HuH-7.5 (cell line): ENCODE measurements around the gene PDE4DIP.
"Not testable (repeated sequence)": the region's sequence is repeated elsewhere in the genome, so short reads cannot be mapped to it uniquely, and the experiment has no call there.

ENCODE experiments used
- DNase-seq: peaks from one replicate; pipeline ENCODE4 v3.0.0; 2011; ENCODE audit warnings: low spot score

The PDE4DIP gene

DNA sequence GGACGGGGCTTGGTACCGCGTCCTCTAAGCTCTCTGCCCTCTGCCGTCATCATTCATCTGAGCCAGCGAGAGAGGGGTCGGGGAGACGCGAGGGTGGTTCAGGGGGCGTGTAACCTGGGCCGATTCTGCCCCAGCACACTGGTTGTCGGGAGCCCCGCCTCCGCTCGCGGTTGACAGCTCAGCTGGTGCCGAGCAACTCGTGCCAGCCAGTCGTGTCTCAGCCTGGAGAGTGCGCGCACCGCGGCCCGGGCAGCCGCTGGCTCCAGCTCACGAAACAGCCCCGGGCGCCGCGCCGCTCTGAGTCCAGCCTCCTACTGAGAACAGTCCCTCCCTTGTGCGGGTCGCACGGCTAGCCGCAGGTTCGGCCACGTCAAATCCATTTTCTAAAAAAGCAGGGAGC is at the start of gene PDE4DIP:
Gene PDE4DIP (plus strand): TSS at position 209 of the 400 bp plus-strand sequence. CDS start 347 bp downstream, outside the sequence.
- not testable (repeated sequence) for DNase-seq

DNA sequence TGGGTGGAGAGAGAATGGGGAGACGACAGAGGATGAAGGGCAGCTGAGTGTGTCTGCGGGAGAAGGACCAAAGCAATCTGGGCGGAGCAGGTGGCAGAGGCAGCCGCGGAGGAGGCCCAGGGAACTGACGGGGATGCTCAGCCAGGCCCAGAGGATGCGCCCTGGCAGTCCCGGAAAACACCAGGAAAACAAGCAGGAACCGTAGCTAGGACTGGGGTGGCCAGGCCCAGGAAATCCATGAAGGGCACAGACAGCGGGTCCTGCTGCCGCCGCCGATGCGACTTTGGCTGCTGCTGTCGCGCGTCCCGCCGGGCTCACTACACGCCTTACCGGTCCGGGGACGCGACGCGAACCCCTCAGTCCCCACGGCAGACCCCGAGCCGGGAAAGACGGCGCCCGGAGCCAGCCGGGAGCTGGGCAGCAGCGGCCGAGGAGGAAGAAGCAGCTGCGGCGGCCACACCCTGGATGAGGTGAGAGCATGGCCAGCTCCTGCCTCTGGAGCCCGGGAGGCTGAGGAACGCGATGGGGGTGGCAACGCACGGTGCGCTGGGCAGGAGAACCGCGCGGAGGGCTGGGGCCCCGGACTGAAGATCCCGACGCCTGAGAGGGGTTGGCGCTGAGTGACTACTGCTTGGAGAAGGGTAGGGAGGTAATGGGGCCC is 35.8 kb upstream of the PDE4DIP start:
- not testable (repeated sequence) for DNase-seq

DNA sequence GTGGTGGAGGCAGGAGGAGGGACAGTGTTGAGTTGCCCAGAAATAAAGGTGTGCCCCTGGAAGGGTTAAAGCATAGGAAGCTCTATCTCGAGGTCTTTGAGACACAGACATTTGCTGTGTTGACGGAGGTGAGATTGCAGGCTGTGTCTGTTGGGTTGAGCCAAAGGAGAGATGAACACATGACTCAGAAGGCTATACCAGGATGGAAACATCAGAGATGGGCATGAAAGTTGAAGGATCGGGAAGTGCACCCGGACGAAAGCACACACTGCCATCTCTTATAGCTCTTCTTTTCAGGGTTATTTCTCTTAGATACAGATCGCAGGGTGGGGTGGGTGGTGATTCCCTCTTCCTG is 35.3 kb upstream of the PDE4DIP start:
- DNase-seq, result not testable (repeated sequence)

DNA sequence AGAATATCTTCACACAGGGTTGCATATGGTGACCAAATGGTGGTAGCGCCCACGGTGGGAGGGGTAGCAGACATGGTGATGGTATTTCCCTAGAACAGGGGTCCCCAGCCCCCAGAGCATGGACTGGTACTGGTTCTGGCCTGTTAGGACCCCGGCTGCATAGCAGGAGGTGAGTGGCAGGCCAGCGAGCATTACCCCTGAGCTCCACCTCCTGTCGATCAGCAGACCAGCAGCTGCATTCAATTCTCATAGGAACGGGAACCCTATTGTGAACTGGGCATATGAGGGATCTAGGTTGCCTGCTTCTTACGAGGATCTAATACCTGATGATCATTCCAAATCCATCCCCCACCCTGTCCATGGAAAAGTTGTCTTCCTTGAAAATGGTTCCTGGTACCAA is 22.0 kb upstream of the PDE4DIP start:
- not testable (repeated sequence) for DNase-seq

DNA sequence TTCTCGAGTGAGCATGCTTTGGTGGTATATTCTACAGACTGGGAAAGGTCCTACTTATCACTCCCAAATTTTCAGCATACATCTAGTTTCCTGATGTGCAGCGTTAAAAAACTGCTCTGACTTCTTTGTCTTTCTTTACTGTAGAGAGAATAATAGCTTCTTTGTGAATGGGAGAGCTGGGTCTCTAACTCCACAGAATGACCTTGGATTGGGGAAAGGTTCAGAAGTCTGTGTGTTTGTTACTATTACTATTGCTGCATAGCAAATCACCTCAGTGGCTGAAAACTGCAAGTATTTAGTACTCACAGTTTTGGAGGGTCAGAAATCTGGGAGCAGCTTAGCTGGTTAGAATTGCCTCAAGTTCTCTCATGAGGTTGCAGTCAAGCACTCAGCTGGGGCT is 20.4 kb upstream of the PDE4DIP start:
- not testable (repeated sequence) for DNase-seq

DNA sequence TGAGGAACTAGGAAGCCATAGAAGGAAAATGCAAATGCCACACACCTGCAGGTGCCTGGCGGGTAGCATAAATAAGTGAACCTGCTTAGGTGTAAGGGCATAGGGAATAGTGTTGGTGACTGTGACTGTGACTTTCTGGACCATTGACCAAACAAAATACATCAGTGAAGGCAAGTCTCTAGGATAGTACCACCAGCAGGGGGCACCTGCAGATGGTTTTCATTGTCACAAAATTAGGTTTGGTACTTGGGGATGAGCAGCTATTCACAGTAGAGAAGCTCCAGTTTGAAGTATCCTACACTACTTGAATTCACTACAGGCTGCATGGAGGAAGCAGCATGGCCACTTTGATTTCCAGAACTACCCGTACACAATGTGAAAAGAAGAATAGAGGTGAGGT is 19.2 kb upstream of the PDE4DIP start:
- not testable (repeated sequence) for DNase-seq

DNA sequence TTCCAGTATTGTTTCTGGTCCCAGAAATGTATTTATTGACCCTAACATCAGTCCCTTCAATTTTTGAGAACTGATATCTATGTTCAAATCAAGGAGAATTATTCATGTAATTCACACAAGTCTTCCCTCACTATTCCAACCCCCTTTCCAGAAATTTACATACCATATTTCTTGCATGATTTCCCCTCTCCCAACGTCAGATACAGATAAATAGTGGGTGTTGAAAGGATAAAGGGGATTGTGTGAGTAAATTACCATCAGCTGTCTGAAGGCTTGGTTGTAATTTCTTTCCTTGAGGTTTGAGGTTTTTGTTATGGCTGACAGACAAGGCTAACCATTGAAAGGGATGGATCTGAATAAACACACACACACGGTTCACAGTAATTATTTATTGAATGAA is 15.7 kb upstream of the PDE4DIP start:
- not testable (repeated sequence) for DNase-seq

DNA sequence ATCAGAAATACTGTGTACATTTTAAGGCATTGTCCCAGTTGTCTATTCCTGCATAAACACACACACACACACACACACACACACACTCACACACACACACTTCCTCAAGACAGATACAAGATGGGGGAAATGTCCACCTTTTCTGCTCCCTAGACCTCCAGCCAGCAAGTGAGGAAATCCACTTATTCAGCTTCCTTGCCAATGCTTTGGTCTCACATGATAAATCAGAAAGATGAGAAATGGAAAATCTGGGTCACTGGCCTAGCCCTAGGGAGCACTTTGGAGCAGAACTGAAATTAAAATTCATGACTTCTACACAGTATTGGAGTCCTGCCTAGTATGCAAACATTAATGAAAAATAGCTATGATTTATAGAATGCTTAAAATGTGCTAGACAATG is 15.3 kb upstream of the PDE4DIP start:
- DNase-seq, result not testable (repeated sequence)

DNA sequence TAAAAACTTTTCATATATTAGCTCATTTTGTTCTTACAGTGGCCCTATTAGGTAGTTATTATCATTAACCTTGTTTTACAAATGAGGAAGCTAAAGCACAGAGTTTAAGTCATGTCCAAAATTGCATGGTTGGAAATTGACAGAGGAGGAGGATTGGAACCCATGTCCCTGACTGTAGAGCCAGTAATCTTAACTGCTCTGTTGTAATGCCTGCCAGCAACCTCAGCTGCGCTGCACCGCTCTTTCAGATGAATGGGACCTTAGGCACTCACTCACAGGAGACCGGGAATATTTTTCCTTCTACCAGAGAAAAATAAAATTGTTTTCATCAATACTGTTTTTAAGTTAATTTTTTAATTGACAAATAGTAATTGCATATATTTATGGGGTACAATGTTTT is 14.9 kb upstream of the PDE4DIP start:
- not testable (repeated sequence) for DNase-seq

DNA sequence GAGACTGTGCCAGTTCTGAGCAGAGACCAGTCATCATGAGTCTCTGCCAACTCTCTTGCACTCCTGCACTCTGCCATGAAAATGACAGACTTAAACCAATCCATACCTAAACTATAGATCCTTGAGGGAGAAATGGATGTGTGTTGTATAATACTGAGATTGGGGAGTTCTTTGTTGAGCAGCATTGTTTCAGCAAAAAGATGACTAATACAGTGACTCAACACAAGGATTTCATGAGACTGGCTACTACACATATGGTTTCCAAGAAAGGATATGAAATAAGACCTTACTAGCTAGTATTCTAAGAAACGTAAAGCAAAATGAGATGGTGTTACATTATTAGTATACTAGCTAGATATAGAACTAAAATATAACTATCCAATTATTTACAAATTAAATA is 3.0 kb upstream of the PDE4DIP start:
- DNase-seq, result not testable (repeated sequence)

DNA sequence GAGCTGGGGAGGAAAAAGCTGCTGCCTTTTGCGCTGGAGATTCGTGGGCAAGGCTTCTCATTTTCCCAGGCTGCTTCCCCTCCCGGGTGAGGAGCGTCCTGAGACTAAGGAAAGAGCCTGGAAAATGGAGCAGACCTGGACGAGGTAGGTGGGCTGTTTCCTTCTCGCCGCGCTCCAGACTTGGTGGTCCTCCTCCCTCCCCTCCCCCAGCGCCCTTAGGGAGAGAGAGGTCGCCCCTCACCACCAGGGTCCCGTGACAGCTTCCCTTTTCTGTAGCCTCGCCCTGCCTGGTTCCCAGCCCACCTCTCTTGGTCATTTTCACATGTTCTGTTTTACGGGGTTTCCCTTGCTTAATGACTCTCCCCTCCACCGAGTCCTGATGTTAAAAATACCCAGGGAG is 423 bp downstream of the PDE4DIP start:
- DNase-seq, result not testable (repeated sequence)

DNA sequence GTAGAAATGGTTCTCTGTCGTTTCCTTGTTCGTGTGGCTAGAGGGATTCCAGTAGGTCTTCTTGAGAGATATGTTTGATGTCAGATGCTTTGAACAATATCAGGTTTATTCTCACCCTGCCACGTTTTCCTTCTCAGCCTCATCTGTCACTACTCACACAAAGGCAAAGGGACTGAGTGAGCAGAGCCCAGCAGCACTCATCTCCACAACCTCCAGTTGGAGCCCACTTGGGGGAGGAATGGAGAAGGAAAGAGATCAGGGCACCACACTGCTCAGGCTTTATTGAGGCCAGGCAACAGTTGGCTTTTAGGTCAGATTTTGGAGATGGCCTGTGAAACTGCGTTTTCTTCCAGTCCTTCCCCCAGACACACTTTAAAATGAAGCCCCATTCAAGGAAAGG is 840 bp downstream of the PDE4DIP start:
- DNase-seq, result not testable (repeated sequence)

DNA sequence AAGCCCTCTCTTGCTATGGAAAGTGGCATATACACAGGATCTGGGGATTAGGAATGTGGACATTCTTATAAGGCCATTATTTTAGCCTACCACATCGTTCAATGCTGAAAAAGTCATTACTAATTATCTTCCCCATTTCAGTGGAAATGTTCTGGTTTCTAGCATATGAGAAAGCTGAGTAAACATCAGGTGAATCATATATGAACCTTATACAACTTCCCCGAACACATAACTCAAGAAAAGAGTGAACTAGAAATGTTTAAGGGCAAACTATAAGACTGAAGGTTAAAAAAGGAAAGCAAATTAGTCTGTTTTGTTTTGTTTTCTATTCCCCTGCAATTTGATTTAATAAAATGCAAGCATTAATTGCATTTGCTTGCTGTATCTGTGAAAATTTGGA is 6.1 kb downstream of the PDE4DIP start:
- not testable (repeated sequence) for DNase-seq

DNA sequence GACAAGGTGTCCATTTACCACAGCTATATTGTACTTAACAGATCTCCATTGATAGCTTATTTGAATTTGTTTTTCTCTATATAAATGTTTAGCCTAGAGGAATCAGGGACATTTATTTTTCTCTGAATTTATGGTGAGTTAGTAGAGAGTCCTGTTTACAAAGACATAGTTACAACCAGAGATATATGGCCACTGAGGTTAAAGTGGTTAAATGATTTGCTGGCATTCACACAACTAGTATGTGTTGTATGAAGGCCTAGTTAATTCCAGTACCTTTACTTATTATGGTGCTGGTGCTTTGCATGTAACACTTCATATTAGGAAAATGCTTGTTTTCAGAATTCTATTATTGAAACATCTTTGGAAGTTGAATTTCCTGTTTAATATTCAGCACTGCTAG is 6.6 kb downstream of the PDE4DIP start:
- DNase-seq, result not testable (repeated sequence)

DNA sequence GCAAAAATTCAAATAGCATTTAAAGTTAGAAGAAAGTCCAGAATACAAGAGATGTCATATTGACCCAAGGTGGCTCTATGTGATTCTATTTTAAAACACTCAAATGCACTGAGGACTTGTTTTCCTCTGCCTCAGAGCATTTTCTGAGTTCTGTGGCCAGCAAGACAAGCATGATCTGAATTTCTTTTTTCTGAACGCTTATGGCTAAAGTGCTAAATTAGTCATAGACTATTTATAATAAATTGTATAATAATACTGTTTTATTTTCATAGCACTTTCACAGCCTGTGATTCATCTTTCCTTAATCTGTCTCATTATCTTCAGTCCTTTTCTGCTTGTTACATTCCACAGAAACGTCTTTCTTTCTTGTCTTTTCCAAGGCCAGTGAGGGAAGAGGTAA is 7.5 kb downstream of the PDE4DIP start:
- DNase-seq, result not testable (repeated sequence)

DNA sequence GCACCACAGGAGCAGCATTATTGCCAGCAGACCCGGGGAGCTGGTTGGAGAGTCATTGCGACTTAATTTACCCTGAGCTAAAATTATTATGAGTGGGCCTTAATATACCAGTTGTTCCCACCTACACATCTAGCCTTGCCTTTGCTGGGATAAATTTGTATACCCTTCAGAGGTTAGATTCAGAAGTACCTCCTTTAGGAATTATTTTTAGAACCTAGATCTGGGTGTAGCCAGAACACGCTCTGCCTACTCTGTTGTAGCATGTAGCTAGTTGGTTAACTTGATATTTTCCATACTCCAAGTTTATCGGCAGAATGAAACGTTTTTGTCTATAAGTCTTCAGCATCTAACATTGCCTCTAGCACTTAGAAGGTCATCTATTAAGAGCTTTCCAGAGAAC is 9.1 kb downstream of the PDE4DIP start:
- not testable (repeated sequence) for DNase-seq

DNA sequence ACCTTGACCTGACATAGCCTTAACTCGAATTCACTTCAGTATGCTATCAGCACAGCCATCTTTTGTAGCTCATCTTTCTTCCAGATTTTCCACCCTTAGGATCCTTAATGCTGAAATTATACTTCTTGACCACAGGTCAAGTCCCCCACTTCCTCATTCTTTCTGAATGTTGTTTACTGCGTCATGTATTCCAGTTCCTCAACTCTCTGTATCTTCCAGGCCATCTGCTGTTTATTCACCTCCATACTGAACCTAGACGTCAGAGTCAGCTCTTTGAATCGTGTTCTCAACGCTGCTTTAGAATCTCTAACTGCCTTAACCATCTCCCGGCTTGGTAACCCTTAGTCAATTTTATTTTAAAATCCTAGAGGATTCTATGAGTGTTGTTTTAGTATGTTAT is 9.8 kb downstream of the PDE4DIP start:
- DNase-seq, result not testable (repeated sequence)

DNA sequence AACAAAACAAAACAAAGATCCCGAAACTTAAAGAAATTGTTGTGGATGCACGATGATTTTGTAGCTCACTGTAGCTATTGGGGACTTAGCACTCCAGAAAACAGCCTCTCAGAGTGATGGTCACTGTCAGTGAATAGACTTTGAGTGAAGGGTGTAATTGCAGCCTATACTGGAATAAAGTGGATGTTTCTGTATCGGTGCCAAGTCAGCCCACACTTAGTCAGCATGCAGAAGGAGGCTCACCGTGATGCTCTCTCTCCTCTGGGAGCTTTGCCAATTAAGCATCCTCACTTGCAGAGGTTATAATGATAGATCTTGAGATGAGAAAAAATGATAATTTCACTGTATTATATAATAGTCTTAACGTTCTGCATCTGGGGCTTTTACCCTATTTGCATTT is 11.1 kb downstream of the PDE4DIP start:
- DNase-seq, result not testable (repeated sequence)

DNA sequence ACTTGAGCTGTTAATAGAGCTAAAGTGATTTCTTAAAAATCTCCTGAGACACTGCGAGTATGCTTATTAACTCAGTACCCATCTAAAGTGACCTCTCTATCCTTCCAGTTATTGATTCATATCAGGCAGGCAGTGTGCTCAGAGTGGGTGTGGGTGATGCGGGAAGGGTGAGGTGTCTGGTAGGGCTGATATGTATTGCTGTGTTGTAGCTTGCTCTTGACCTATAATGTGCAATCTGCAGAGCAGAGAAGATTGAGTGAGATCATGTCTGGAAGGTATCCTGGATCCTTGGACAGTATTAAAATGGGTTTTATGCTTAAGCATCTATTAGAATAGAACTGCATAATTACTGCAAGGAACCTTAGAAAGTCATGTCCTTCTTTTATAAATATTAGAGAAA is 15.8 kb downstream of the PDE4DIP start:
- DNase-seq, result not testable (repeated sequence)

DNA sequence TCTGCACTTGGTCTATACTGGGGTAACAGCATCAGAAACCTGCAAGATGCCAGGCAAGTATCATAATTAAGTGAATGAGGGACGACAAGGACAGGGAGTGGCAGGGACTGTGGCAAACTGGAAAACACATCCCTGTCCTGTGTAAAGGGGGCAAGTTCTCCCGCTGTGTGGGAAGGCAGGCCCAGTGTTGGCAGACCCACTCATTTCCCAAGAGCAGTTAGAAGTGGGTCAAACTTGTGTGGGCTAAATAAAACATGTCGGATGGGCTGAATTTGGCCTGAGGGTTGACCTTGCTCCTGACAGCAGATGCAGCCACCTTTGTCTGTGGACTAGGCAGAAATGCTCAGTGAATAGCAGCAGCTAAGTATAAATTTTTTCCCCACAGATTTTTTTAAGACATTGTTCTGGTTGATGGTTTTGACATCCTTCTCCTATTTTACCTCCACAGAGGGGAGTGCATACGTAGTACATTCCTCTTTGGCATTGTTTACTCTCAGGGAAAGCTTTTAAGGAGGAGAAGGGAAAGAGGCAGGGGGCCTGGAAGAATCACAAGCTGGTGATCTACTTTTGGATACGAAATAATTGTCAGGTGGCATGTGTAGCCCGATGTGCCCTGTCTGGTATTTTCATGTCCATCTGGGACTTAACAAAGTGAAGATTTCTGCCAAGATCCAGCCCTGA is 16.5 kb downstream of the PDE4DIP start:
- DNase-seq, result not testable (repeated sequence)

DNA sequence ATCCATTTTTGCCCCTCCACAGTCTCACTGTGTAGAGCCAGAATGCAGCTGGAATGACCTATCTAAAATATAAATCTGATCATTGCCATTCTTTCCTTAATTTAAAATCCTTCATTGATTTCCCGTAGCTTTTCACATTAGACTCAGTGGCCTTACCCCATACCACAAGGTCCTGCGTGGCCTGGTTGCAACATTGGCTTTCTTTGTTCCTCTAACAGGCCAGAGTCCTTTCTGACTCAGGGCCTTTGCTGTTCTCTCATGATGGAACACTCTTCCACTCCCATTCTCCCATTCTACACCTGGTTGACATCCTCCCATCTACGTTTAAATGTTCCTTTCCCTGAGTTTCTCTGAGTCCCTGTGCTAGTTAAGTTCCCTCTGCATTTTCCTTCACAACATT is 18.4 kb downstream of the PDE4DIP start:
- DNase-seq, result not testable (repeated sequence)

DNA sequence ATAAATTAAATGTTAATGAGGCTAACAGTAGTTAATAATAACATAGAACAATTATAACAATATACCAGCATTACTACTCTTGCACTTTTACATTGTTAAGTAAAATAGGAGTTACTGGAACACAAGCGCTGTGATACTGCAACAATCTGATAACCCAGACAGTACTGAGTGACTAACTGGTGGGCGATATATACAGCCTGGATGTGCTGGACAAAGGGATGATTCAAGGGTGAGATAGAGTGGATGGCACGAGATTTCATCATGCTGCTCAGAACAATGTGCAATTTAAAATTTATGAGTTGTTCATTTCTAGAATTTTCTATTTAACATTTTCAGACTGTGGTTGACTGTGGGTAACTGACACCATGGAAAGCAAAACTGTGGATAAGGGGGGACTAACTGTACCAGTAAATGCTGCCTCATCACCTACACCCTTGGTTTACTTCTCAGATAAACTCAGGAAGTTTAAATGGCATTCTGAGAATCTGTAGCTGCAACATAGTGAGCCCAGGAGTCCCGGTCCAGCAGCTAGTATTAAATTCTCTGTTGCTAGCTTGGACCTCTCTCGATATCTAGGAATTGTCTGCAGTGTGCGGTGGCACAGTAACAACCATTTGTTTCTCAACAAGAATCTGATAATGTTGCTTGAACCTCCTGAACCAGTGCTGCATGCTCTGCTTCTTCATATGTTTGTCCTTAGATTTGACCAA is 24.9 kb downstream of the PDE4DIP start:
- not testable (repeated sequence) for DNase-seq

DNA sequence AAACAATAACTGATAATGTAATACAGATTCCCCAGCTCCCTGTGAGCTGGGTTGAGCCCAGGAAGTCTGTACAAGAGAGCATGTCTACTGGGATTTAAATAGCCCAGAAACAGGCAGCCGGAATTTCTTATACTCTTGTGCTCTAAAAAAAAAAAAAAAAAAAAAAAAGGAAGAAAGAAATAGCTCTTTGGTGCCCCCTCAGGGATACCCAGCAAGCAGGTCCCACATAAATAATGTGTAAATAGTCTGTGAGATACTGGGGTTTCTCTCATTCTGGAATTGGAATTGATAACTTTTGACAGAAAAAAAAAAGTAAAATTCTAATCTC is 25.4 kb downstream of the PDE4DIP start:
- DNase-seq, result not testable (repeated sequence)
